Naive thymus-derived CD4-positive, alpha-beta T cell (primary cell): ENCODE results near the gene ATP9B. TPM values are rescaled to one million over a fixed set of nuclear protein-coding genes. Genes with fewer than 3 reads are reported as not detected.
"Not testable (repeated sequence)": the region's sequence is repeated elsewhere in the genome, so short reads cannot be mapped to it uniquely, and the experiment has no call there.

ENCODE experiments used
- ATAC-seq: fragments of 150-1000 bp; cut with Tn5 transposase; 2 replicates; pipeline ENCODE4 v1.10.0; 2021; ENCODE audit warnings: mild to moderate bottlenecking, moderate library complexity
- CTCF ChIA-PET: fragments of 350-600 bp; sonication (Branson Sonifier 250); formaldehyde crosslinking; loops from one replicate; lab custom pipeline; 2021; ENCODE audit warnings: antibody characterized with exemption; lab: Charles Lee
- POLR2A ChIA-PET: fragments of 350-600 bp; sonication (Branson Sonifier 250); formaldehyde crosslinking; loops from one replicate; lab custom pipeline; 2021; ENCODE audit warnings: antibody characterized with exemption, inconsistent platforms; lab: Charles Lee
- DNase-seq, 9 donors: peaks; one replicate each; pipeline versions ENCODE4 v3.0.0 to v3.0.0-alpha.2; 2020 to 2022; ENCODE audit warnings: mixed read lengths in 1 of 9
- H3K27ac ChIP-seq: one replicate; pipeline ENCODE4 v1.7.0; 2013; ENCODE audit warnings: mild to moderate bottlenecking, low read depth, low read length, moderate library complexity
- H3K27me3 ChIP-seq, 2 donors: one replicate each; pipeline ENCODE4 v1.7.0; 2013; ENCODE audit warnings: low read length in 2 of 2, mild to moderate bottlenecking in 2 of 2, moderate library complexity in 2 of 2; ENCODE audit not compliant: control insufficient read depth in 2 of 2, insufficient read depth in 2 of 2
- H3K36me3 ChIP-seq, 3 experiments: 1 replicate in 2 of 3; 2 replicates in 1 of 3; pipeline ENCODE4 v1.7.0; 2013; ENCODE audit warnings: low read length in 3 of 3, mild to moderate bottlenecking in 3 of 3, moderate library complexity in 1 of 3; ENCODE audit not compliant: insufficient read depth in 3 of 3, control insufficient read depth in 2 of 3
- H3K4me1 ChIP-seq, 2 donors: one replicate each; pipeline ENCODE4 v1.7.0; 2013; ENCODE audit warnings: low read length in 2 of 2, mild to moderate bottlenecking in 2 of 2, moderate library complexity in 1 of 2; ENCODE audit not compliant: control insufficient read depth in 2 of 2, insufficient read depth in 2 of 2
- H3K4me3 ChIP-seq: 2 replicates; pipeline ENCODE4 v1.7.0; 2013; ENCODE audit warnings: mild to moderate bottlenecking, low read length
- H3K9me3 ChIP-seq, 3 experiments: 1 replicate in 2 of 3; 2 replicates in 1 of 3; pipeline ENCODE4 v1.7.0; 2013; ENCODE audit warnings: low read length in 3 of 3; ENCODE audit not compliant: control insufficient read depth in 2 of 3
- H3K27ac Mint-ChIP-seq, 9 donors: one replicate each; pipeline ENCODE4 v1.8.0; 2020 to 2022; ENCODE audit warnings: mixed read lengths in 9 of 9, mild to moderate bottlenecking in 8 of 9, moderate library complexity in 5 of 9, inconsistent platforms in 2 of 9
- H3K27me3 Mint-ChIP-seq, 5 donors: one replicate each; pipeline ENCODE4 v1.8.0; 2021 to 2022; ENCODE audit warnings: mixed read lengths in 5 of 5, mild to moderate bottlenecking in 1 of 5
- H3K36me3 Mint-ChIP-seq, 5 donors: one replicate each; pipeline ENCODE4 v1.8.0; 2020 to 2022; ENCODE audit warnings: mixed read lengths in 5 of 5, mild to moderate bottlenecking in 3 of 5, inconsistent platforms in 1 of 5
- H3K4me1 Mint-ChIP-seq, 7 donors: one replicate each; pipeline ENCODE4 v1.8.0; 2020 to 2022; ENCODE audit warnings: mixed read lengths in 7 of 7, mild to moderate bottlenecking in 3 of 7, inconsistent platforms in 1 of 7
- H3K4me3 Mint-ChIP-seq, 10 donors: one replicate each; pipeline ENCODE4 v1.8.0; 2020 to 2022; ENCODE audit warnings: mild to moderate bottlenecking in 10 of 10, mixed read lengths in 10 of 10, moderate library complexity in 6 of 10, inconsistent platforms in 2 of 10
- H3K9me3 Mint-ChIP-seq, 11 donors: one replicate each; pipeline ENCODE4 v1.8.0; 2020 to 2022; ENCODE audit warnings: mixed read lengths in 11 of 11, mild to moderate bottlenecking in 4 of 11, inconsistent platforms in 1 of 11, moderate library complexity in 1 of 11
- intact Hi-C, 2 donors: fragments of 100-400 bp; cut with micrococcal nuclease; formaldehyde crosslinking; loops; one replicate each; pipeline ENCODE4 v1.15.1; 2023
- polyA plus RNA-seq, 2 donors: library from polyadenylated mRNA; unstranded; fragments of 300-500 nt; fragmentation: Illumina TruSeq; gene quantifications; one replicate each; pipeline ENCODE4 v1.2.3, GENCODE V29; 2021
- total RNA-seq, 6 experiments: library from RNA in 5 of 6; stranded (reverse) in 5 of 6; gene quantifications; 1 replicate in 5 of 6; 2 replicates in 1 of 6; pipeline ENCODE4 v1.2.3 and lab custom pipeline; 2021 to 2026

The ATP9B gene
- total and polyA plus RNA-seq, 7 experiments from 2014 or later = 21.3 to 90.5 (median 79.4) TPM

DNA sequence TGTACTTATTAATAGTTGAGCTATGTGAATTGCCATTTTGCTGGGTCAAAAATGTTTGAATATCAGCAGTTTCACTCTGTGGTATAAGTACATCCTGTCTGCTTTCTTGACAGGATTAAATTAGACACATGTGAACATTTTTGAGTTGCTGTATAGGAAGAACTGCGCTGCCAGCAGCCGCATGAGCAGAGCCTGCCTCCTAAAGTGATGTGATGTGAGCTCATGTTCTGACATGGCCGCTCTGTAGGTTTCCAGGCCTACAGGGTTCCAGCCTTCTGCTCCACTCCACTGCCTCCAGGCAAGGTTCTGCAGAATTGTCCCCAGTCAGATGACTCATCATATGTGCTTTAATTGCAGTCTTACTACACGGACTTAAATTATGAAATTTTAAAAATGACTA lies 206.8 kb downstream of the ATP9B start:
- Mint-ChIP-seq H3K36me3 (peaks cover 13 to 75% (median 44%) of the 10 kb centered on the region in 5 donors), H3K27me3 (no peaks in the 10 kb centered on the region), H3K27ac (peak overlapping the region in 1 of 9 donors; percentile 18), H3K9me3 (peaks cover 0 to 3% (median 0%) of the 10 kb centered on the region in 11 donors), H3K4me3 (no peak overlapping the region), H3K4me1 (peaks cover 0 to 14% (median 12%) of the 10 kb centered on the region in 7 donors)
- H3K9me3 ChIP-seq = no peaks in the 10 kb centered on the region
- H3K27ac ChIP-seq = no peak overlapping the region
- intact Hi-C loops = no loop called here
- no peaks in the 10 kb centered on the region for H3K27me3 ChIP-seq
- ChIA-PET CTCF (no interaction called here), POLR2A (no interaction called here)
- H3K4me1 ChIP-seq = no peaks in the 10 kb centered on the region
- DNase-seq = no peak
- H3K4me3 ChIP-seq = no peak overlapping the region
- ATAC-seq = no peak
- H3K36me3 ChIP-seq = peaks cover 0 to 40% (median 0%) of the 10 kb centered on the region in 3 experiments

DNA sequence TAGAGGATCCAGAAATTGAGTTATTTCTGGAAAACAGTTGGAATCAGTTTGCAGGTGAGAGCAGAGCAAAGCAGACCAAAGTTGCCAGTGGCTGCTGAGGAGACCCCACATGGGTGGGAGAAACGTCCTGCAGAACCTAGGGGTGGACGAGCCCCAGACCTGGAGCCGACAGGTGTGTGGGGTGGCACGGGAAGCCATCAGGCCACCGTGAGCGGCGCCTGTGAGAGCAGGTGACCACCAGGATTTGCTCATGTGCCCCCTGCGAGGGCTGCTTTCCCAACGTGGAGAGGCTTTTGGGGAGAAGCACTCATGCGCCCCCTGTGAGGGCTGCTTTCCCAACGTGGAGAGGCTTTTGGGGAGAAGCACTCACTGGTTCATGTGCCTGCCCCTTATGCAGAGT lies 209.7 kb downstream of the ATP9B start:
- H3K4me3 Mint-ChIP-seq = no peak overlapping the region
- H3K36me3 Mint-ChIP-seq = peaks cover 13 to 87% (median 58%) of the 10 kb centered on the region in 5 donors
- Histone ChIP-seq H3K4me1 (no peaks in the 10 kb centered on the region), H3K27me3 (no peaks in the 10 kb centered on the region), H3K9me3 (peaks cover 0 to under 1% (median 0%) of the 10 kb centered on the region in 3 experiments), H3K27ac (no peak overlapping the region), H3K4me3 (no peak overlapping the region), H3K36me3 (peaks cover 0 to 54% (median 7%) of the 10 kb centered on the region in 3 experiments)
- ATAC-seq (no peak), DNase-seq (no peak)
- peaks cover 0 to 10% (median under 1%) of the 10 kb centered on the region in 11 donors for H3K9me3 Mint-ChIP-seq
- POLR2A ChIA-PET = no interaction called here
- H3K27ac Mint-ChIP-seq = no peak overlapping the region
- CTCF ChIA-PET = no interaction called here
- no peaks in the 10 kb centered on the region for H3K27me3 Mint-ChIP-seq
- H3K4me1 Mint-ChIP-seq = peaks cover 0 to 14% (median 8%) of the 10 kb centered on the region in 7 donors
- intact Hi-C loops = no loop called here

DNA sequence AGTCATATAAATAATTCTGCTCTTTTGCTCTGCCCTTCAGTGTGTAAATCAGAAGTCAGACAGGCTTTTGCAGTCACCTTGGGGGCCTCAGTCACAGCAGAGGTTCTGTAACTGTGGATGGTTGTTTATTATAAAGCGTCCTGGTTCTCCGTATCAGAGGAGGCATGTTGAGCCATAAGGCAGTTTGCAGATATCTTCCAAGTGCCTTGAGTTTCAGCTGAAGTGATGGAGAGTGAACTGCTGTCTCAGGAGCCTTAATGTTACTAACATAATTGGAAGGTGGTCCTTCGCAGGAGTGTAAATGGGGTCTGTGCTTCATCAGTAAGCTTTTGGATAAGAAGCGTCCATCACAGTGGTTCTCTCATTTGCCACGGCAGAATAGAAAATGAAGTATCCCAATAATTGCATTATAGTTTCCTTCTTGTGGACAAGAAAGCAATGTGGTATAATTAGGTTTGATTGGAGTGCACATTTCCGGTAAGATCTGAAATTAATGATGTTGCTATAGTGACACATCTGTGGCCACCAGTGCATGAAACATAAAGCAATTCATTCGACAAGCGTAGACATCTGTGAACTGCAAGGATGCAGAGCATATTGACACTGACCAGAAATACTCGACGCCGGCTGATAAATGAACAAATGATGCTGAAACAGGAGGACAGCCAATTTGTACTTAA lies 214.1 kb downstream of the ATP9B start:
- Mint-ChIP-seq H3K27me3 (no peaks in the 10 kb centered on the region), H3K9me3 (peaks cover 0 to 24% (median 3%) of the 10 kb centered on the region in 11 donors), H3K27ac (no peak overlapping the region), H3K4me3 (no peak overlapping the region), H3K4me1 (peaks cover 0 to 1% (median 0%) of the 10 kb centered on the region in 7 donors), H3K36me3 (peaks cover 17 to 64% (median 51%) of the 10 kb centered on the region in 5 donors)
- ChIA-PET CTCF (no interaction called here), POLR2A (no interaction called here)
- intact Hi-C loops = no loop called here
- Histone ChIP-seq H3K36me3 (peaks cover 0 to 33% (median 7%) of the 10 kb centered on the region in 3 experiments), H3K4me1 (no peaks in the 10 kb centered on the region), H3K4me3 (no peak overlapping the region), H3K27me3 (no peaks in the 10 kb centered on the region), H3K9me3 (peaks cover 0 to 4% (median 0%) of the 10 kb centered on the region in 3 experiments), H3K27ac (no peak overlapping the region)
- ATAC-seq (no peak), DNase-seq (no peak)

DNA sequence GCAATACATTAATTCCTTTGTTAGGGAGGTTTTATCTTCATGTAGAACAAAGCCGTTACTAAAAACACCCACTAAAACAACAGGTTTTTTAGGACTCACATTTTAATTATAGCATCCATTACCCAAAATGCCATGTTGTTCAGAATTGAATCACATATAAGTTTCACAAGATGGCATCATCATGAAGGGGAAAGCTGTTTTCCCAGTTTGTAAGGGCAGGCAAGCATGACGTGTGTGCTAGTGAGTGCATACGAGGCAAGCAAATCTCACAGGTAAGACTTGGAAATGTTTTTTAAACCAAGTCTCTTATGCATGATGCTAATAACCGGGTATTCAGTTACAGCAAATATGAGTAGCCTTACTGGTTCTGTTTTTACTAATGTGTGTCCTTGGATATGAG lies 214.7 kb downstream of the ATP9B start:
- peaks cover 19 to 62% (median 47%) of the 10 kb centered on the region in 5 donors for H3K36me3 Mint-ChIP-seq
- no peak for DNase-seq
- H3K4me1 Mint-ChIP-seq = peaks cover 0 to 6% (median 0%) of the 10 kb centered on the region in 7 donors
- POLR2A ChIA-PET = no interaction called here
- no peak for ATAC-seq
- H3K27me3 ChIP-seq = no peaks in the 10 kb centered on the region
- peaks cover 0 to 4% (median 0%) of the 10 kb centered on the region in 3 experiments for H3K9me3 ChIP-seq
- no peak overlapping the region for H3K4me3 ChIP-seq
- H3K36me3 ChIP-seq = peaks cover 0 to 27% (median 7%) of the 10 kb centered on the region in 3 experiments
- H3K4me1 ChIP-seq = no peaks in the 10 kb centered on the region
- CTCF ChIA-PET = no interaction called here
- H3K4me3 Mint-ChIP-seq = no peak overlapping the region
- peaks cover 0 to 24% (median 4%) of the 10 kb centered on the region in 11 donors for H3K9me3 Mint-ChIP-seq
- no peaks in the 10 kb centered on the region for H3K27me3 Mint-ChIP-seq
- no peak overlapping the region for H3K27ac Mint-ChIP-seq
- no peak overlapping the region for H3K27ac ChIP-seq
- intact Hi-C loops = no loop called here

DNA sequence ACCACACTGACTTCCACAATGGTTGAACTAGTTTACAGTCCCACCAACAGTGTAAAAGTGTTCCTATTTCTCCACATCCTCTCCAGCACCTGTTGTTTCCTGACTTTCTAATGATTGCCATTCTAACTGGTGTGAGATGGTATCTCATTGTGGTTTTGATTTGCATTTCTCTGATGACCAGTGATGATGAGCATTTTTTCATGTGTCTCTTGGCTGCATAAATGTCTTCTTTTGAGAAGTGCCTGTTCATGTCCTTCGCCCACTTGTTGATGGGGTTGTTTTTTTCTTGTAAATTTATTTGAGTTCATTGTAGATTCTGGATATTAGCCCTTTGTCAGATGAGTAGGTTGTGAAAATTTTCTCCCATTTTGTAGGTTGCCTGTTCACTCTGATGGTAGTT lies 216.0 kb downstream of the ATP9B start:
- H3K36me3 ChIP-seq = peaks cover 0 to 22% (median 7%) of the 10 kb centered on the region in 3 experiments
- intact Hi-C loops, POLR2A ChIA-PET, CTCF ChIA-PET, H3K27me3 Mint-ChIP-seq, H3K27me3 ChIP-seq, H3K4me1 ChIP-seq, H3K4me3 Mint-ChIP-seq, ATAC-seq, H3K9me3 ChIP-seq, H3K4me3 ChIP-seq, H3K27ac Mint-ChIP-seq, H3K27ac ChIP-seq, DNase-seq: not testable (repeated sequence)
- Mint-ChIP-seq H3K9me3 (peaks cover 0 to 29% (median 5%) of the 10 kb centered on the region in 11 donors), H3K4me1 (peaks cover 0 to 15% (median 5%) of the 10 kb centered on the region in 7 donors), H3K36me3 (peaks cover 19 to 57% (median 41%) of the 10 kb centered on the region in 5 donors)

DNA sequence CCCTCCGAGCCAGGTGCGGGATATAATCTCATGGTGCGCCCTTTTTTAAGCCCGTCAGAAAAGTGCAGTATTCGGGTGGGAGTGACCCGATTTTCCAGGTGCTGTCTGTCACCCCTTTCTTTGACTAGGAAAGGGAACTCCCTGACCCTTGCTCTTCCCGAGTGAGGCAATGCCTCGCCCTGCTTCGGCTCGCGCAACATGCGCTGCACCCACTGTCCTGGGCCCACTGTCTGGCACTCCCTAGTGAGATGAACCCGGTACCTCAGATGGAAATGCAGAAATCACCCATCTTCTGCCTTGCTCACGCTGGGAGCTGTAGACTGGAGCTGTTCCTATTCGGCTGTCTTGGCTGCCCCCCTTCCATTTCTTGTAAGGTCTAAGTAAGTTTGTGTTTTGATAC lies 221.2 kb downstream of the ATP9B start:
- H3K4me3 ChIP-seq, H3K27ac ChIP-seq, DNase-seq, H3K4me1 ChIP-seq, H3K36me3 ChIP-seq, POLR2A ChIA-PET, H3K27me3 Mint-ChIP-seq, ATAC-seq, H3K27me3 ChIP-seq, intact Hi-C loops, CTCF ChIA-PET, H3K9me3 ChIP-seq: not testable (repeated sequence)
- Mint-ChIP-seq H3K4me1 (peaks cover 5 to 21% (median 12%) of the 10 kb centered on the region in 7 donors), H3K36me3 (peaks cover 2 to 58% (median 17%) of the 10 kb centered on the region in 5 donors), H3K27ac (peak overlapping the region in 3 of 9 donors; percentile 32 to 69 (median 55)), H3K9me3 (peaks cover 0 to 12% (median 0%) of the 10 kb centered on the region in 11 donors), H3K4me3 (peak overlapping the region in 1 of 10 donors; percentile 23)
